HepG2 (cell line): ENCODE measurements around the gene FFAR2. TPM values are rescaled to one million over a fixed set of nuclear protein-coding genes. Genes with fewer than 3 reads are reported as not detected.

Source experiments
- ARID4A ChIP-seq: sonication (generic); formaldehyde crosslinking; IDR thresholded peaks from 2 replicates; pipeline ENCODE4 v1.5.0; 2020; ENCODE audit warnings: mild to moderate bottlenecking, missing genetic modification reagents, borderline replicate concordance
- CAMTA2 ChIP-seq: sonication (generic); formaldehyde crosslinking; IDR thresholded peaks from 2 replicates; pipeline ENCODE4 v1.4.0; 2020; ENCODE audit warnings: mild to moderate bottlenecking, missing genetic modification reagents, borderline replicate concordance
- CHCHD3 ChIP-seq: sonication (generic); formaldehyde crosslinking; IDR thresholded peaks from 2 replicates; pipeline ENCODE4 v1.8.0; 2022; ENCODE audit warnings: mild to moderate bottlenecking, missing genetic modification reagents, moderate library complexity
- CREB1 ChIP-seq, 2 experiments: fragments of 450-650 bp in 1 of 2; IDR thresholded peaks; 2 replicates each; pipeline ENCODE4 v1.6.1; 2016 to 2017; ENCODE audit warnings: control low read depth in 1 of 2, mild to moderate bottlenecking in 1 of 2, missing compliant biosample characterization in 1 of 2, missing genetic modification characterization in 1 of 2
- FOXA3 ChIP-seq: IDR thresholded peaks from 2 replicates; pipeline ENCODE4 v1.6.1; 2016; ENCODE audit warnings: missing genetic modification reagents, missing compliant biosample characterization
- MXD4 ChIP-seq: IDR thresholded peaks from 2 replicates; pipeline ENCODE4 v1.6.1; 2016; ENCODE audit warnings: mild to moderate bottlenecking, missing biosample characterization, missing genetic modification reagents
- NBN ChIP-seq: fragments of 450-650 bp; conservative IDR thresholded peaks from 2 replicates; pipeline ENCODE4 v1.6.1; 2017
- NFRKB ChIP-seq: fragments of 450-650 bp; IDR thresholded peaks from 2 replicates; pipeline ENCODE4 v1.6.1; 2017
- PRMT3 ChIP-seq: sonication (generic); formaldehyde crosslinking; IDR thresholded peaks from 2 replicates; pipeline ENCODE4 v1.8.1; 2022; ENCODE audit warnings: low read depth, mild to moderate bottlenecking, moderate library complexity, missing genetic modification reagents, borderline replicate concordance
- SMARCE1 ChIP-seq: fragments of 450-650 bp; IDR thresholded peaks from 2 replicates; pipeline ENCODE4 v1.6.1; 2017; ENCODE audit warnings: borderline replicate concordance
- SMYD3 ChIP-seq: sonication (generic); formaldehyde crosslinking; IDR thresholded peaks from 2 replicates; pipeline ENCODE4 v1.8.1; 2023; ENCODE audit warnings: mild to moderate bottlenecking, missing genetic modification reagents
- TGIF2 ChIP-seq: IDR thresholded peaks from 2 replicates; pipeline ENCODE4 v1.6.1; 2016; ENCODE audit warnings: control low read depth, missing compliant biosample characterization
- YEATS4 ChIP-seq: sonication (generic); formaldehyde crosslinking; IDR thresholded peaks from 2 replicates; pipeline ENCODE4 v1.4.0; 2020; ENCODE audit warnings: missing genetic modification reagents, borderline replicate concordance
- ZBTB2 ChIP-seq: sonication (generic); formaldehyde crosslinking; IDR thresholded peaks from 2 replicates; pipeline ENCODE4 v1.8.0; 2022; ENCODE audit warnings: low read depth, missing genetic modification reagents
- ZFAT ChIP-seq: sonication (generic); formaldehyde crosslinking; conservative IDR thresholded peaks from 2 replicates; pipeline ENCODE4 v1.8.1; 2023; ENCODE audit warnings: missing genetic modification reagents, inconsistent platforms
- ZFP36L2 ChIP-seq: sonication (generic); formaldehyde crosslinking; IDR thresholded peaks from 2 replicates; pipeline ENCODE4 v1.4.0; 2020; ENCODE audit warnings: missing genetic modification reagents
- ZMYM4 ChIP-seq: sonication (generic); formaldehyde crosslinking; IDR thresholded peaks from 2 replicates; pipeline ENCODE4 v1.8.1; 2023; ENCODE audit warnings: mild to moderate bottlenecking, missing genetic modification reagents
- ZNF207 ChIP-seq: fragments of 450-650 bp; IDR thresholded peaks from 2 replicates; pipeline ENCODE4 v1.6.1; 2016; ENCODE audit warnings: antibody characterized with exemption, borderline replicate concordance
- ZNF225 ChIP-seq: sonication (generic); formaldehyde crosslinking; IDR thresholded peaks from 2 replicates; pipeline ENCODE4 v1.4.0; 2020; ENCODE audit warnings: mild to moderate bottlenecking, missing genetic modification reagents
- ZNF3 ChIP-seq: IDR thresholded peaks from 2 replicates; pipeline ENCODE4 v1.7.0; 2017; ENCODE audit warnings: inconsistent platforms
- ZNF431 ChIP-seq: sonication (generic); formaldehyde crosslinking; IDR thresholded peaks from 2 replicates; pipeline ENCODE4 v1.9.0; 2022; ENCODE audit warnings: missing genetic modification reagents, low read depth, mild to moderate bottlenecking, borderline replicate concordance
- ZNF512 ChIP-seq: sonication (generic); formaldehyde crosslinking; IDR thresholded peaks from 2 replicates; pipeline ENCODE4 v1.4.0; 2020; ENCODE audit warnings: mild to moderate bottlenecking, missing genetic modification reagents
- ZNF562 ChIP-seq: sonication (generic); formaldehyde crosslinking; IDR thresholded peaks from 2 replicates; pipeline ENCODE4 v1.8.0; 2022; ENCODE audit warnings: missing genetic modification reagents, borderline replicate concordance
- ZNF816 ChIP-seq: sonication (generic); formaldehyde crosslinking; IDR thresholded peaks from 2 replicates; pipeline ENCODE4 v1.8.0; 2022; ENCODE audit warnings: missing genetic modification reagents, mild to moderate bottlenecking, borderline replicate concordance
- ZNF883 ChIP-seq: sonication (generic); formaldehyde crosslinking; IDR thresholded peaks from 2 replicates; pipeline ENCODE4 v1.5.1; 2020; ENCODE audit warnings: mild to moderate bottlenecking, missing genetic modification reagents; ENCODE audit errors: not compliant biosample characterization
- polyA plus RNA-seq, 8 experiments: library from polyadenylated mRNA; depleted of rRNA in 3 of 8; stranded (reverse) in 7 of 8; unstranded in 1 of 8; fragments of >200 nt; fragmentation: Illumina TruSeq in 4 of 8; extraction: Trizol in 4 of 8; gene quantifications; 2 replicates each; pipeline versions ENCODE4 v1.2.1 to v1.2.3, GENCODE V29; 2011 to 2016; ENCODE audit warnings: low read depth in 4 of 8, missing spikeins in 1 of 8, mixed read lengths in 1 of 8; ENCODE audit not compliant: insufficient read depth in 1 of 8
- total RNA-seq, 5 experiments: library from RNA; depleted of rRNA; stranded (reverse); fragments of >200 nt; fragmentation: Illumina TruSeq; extraction: Trizol; gene quantifications; 2 replicates each; pipeline ENCODE4 v1.2.3, GENCODE V29; 2016; ENCODE audit warnings: low read depth in 1 of 5

The FFAR2 gene
- total and polyA plus RNA-seq, 2 of the 13 experiments (the other 11 are each of a cell fraction or from before 2014, with no cell fraction given): 0.12 TPM; not detected in 1

GRCh38 chr19:35459414-35460082 lies 11.5 kb downstream of the FFAR2 start (continued):
- TF ChIP-seq ZFAT (CRISPR knock-in tag) (no peak), YEATS4 (CRISPR knock-in tag) (no peak), ZNF883 (CRISPR knock-in tag) (no peak), CREB1 (IDR thresholded peaks at IDR 0.05) (no peak), CREB1 (CRISPR knock-in tag; IDR thresholded peaks at IDR 0.05) (no peak), ZNF816 (CRISPR knock-in tag) (no peak), PRMT3 (CRISPR knock-in tag) (no peak), ZNF431 (CRISPR knock-in tag) (no peak), FOXA3 (CRISPR knock-in tag) (peak; percentile 31; the same call in 1 of the 2 replicates), ZNF3 (CRISPR knock-in tag) (no peak), ARID4A (CRISPR knock-in tag) (peak; percentile 7; the same call in 1 of the 2 replicates), ZNF562 (CRISPR knock-in tag) (no peak), NBN (no peak), CHCHD3 (CRISPR knock-in tag) (no peak), ZNF512 (no peak), SMYD3 (no peak), NFRKB (no peak), CAMTA2 (CRISPR knock-in tag) (no peak), ZFP36L2 (CRISPR knock-in tag) (no peak), ZNF225 (CRISPR knock-in tag) (no peak), MXD4 (no peak), ZNF207 (no peak), ZBTB2 (no peak), ZMYM4 (CRISPR knock-in tag) (no peak), TGIF2 (CRISPR knock-in tag) (no peak), SMARCE1 (no peak)
